HG02884 (cell line): ENCODE measurements around the gene CAMSAP2.
"Not testable (repeated sequence)": the region's sequence is repeated elsewhere in the genome, so short reads cannot be mapped to it uniquely, and the experiment has no call there.

Experiments used
- ATAC-seq: cut with Tn5 transposase; IDR thresholded peaks from one replicate; pipeline ENCODE4 v1.9.1; 2021; ENCODE audit warnings: mild to moderate bottlenecking, moderate library complexity; ENCODE audit not compliant: unreplicated experiment

The CAMSAP2 gene

GRCh38 chr1:200779326-200779725, 40.6 kb downstream of the CAMSAP2 start:
- no peak for ATAC-seq

- no peak for ATAC-seq
Measured at GRCh38 chr1:200780545-200781369, 42.1 kb downstream of the CAMSAP2 start.

GRCh38 chr1:200783926-200784325, 45.2 kb downstream of the CAMSAP2 start:
- ATAC-seq: no peak

- ATAC-seq: no peak
Measured at GRCh38 chr1:200784576-200784975, 45.9 kb downstream of the CAMSAP2 start.

GRCh38 chr1:200786788-200787187, 48.1 kb downstream of the CAMSAP2 start:
- no peak for ATAC-seq

- no peak for ATAC-seq
Measured at GRCh38 chr1:200787896-200788387, 49.2 kb downstream of the CAMSAP2 start.

- ATAC-seq: not testable (repeated sequence)
Measured at GRCh38 chr1:200791012-200791411, 52.3 kb downstream of the CAMSAP2 start.

GRCh38 chr1:200793677-200794076, 55.0 kb downstream of the CAMSAP2 start:
- no peak for ATAC-seq

- no peak for ATAC-seq
Measured at GRCh38 chr1:200794506-200795065, 55.9 kb downstream of the CAMSAP2 start.

GRCh38 chr1:200795156-200795555, 56.5 kb downstream of the CAMSAP2 start:
- ATAC-seq: no peak

GRCh38 chr1:200802042-200802441, 63.3 kb downstream of the CAMSAP2 start:
- ATAC-seq: no peak

- ATAC-seq: no peak
Measured at GRCh38 chr1:200802865-200803512, 64.3 kb downstream of the CAMSAP2 start.

GRCh38 chr1:200805719-200806118, 67.0 kb downstream of the CAMSAP2 start:
- no peak for ATAC-seq

- no peak for ATAC-seq
Measured at GRCh38 chr1:200808846-200809245, 70.2 kb downstream of the CAMSAP2 start.

GRCh38 chr1:200811704-200812103, 73.0 kb downstream of the CAMSAP2 start:
- no peak for ATAC-seq

- not testable (repeated sequence) for ATAC-seq
Measured at GRCh38 chr1:200816624-200817224, 78.0 kb downstream of the CAMSAP2 start.

- no peak for ATAC-seq
Measured at GRCh38 chr1:200818248-200818647, 79.6 kb downstream of the CAMSAP2 start.

GRCh38 chr1:200819726-200820125, 81.0 kb downstream of the CAMSAP2 start:
- no peak for ATAC-seq

- no peak for ATAC-seq
Measured at GRCh38 chr1:200831091-200831490, 92.4 kb downstream of the CAMSAP2 start.

GRCh38 chr1:200834383-200834782, 95.7 kb downstream of the CAMSAP2 start:
- ATAC-seq: no peak

GRCh38 chr1:200836213-200836612, 97.5 kb downstream of the CAMSAP2 start:
- ATAC-seq: no peak
